H1 (cell line): ENCODE data around the gene PPP1R1B. TPM values are rescaled to one million over a fixed set of nuclear protein-coding genes. Genes with fewer than 3 reads are reported as not detected.

Experiments
- BRCA1 ChIP-seq: IDR thresholded peaks from 2 replicates; pipeline ENCODE4 v1.6.1; 2012; ENCODE audit warnings: low read depth, low read length, improper control_type of control experiment
- POU5F1 ChIP-seq: IDR thresholded peaks from 2 replicates; pipeline ENCODE4 v1.6.1; 2011; ENCODE audit warnings: low read depth, mild to moderate bottlenecking, low read length, moderate library complexity
- SIN3A ChIP-seq, 2 experiments: IDR thresholded peaks in 1 of 2; conservative IDR thresholded peaks in 1 of 2; 2 replicates each; pipeline ENCODE4 v1.6.1; 2011 to 2012; ENCODE audit warnings: low read length in 2 of 2, improper control_type of control experiment in 1 of 2, low read depth in 1 of 2, mild to moderate bottlenecking in 1 of 2
- ZNF274 ChIP-seq: IDR thresholded peaks from 2 replicates; pipeline ENCODE4 v1.7.0; 2012; ENCODE audit warnings: low read length, borderline replicate concordance; ENCODE audit errors: extremely low read depth
- polyA plus RNA-seq, 7 experiments: library from polyadenylated mRNA; depleted of rRNA in 3 of 7; stranded (reverse) in 5 of 7; unstranded in 2 of 7; fragments of >200 nt in 5 of 7; fragments of 200-250 nt in 2 of 7; gene quantifications; 1 replicate in 5 of 7; 2 replicates in 1 of 7; 4 replicates in 1 of 7; pipeline versions ENCODE4 v1.2.1 to v1.2.3, GENCODE V29; 2011 to 2013; ENCODE audit warnings: missing spikeins in 2 of 7, mixed read lengths in 2 of 7
- total RNA-seq: library from RNA; stranded (reverse); fragmentation: NEBNext Ultra II Directional; extraction: Animal tissue kit (Norgen Biotek cat#: 25700); gene quantifications from 2 replicates; pipeline ENCODE4 v1.2.1, GENCODE V29; 2021

Gene PPP1R1B
- total and polyA plus RNA-seq, 2 of the 8 experiments (the other 6 are each of a cell fraction or from before 2014, with no cell fraction given), result 10.7 to 22.3 TPM

DNA sequence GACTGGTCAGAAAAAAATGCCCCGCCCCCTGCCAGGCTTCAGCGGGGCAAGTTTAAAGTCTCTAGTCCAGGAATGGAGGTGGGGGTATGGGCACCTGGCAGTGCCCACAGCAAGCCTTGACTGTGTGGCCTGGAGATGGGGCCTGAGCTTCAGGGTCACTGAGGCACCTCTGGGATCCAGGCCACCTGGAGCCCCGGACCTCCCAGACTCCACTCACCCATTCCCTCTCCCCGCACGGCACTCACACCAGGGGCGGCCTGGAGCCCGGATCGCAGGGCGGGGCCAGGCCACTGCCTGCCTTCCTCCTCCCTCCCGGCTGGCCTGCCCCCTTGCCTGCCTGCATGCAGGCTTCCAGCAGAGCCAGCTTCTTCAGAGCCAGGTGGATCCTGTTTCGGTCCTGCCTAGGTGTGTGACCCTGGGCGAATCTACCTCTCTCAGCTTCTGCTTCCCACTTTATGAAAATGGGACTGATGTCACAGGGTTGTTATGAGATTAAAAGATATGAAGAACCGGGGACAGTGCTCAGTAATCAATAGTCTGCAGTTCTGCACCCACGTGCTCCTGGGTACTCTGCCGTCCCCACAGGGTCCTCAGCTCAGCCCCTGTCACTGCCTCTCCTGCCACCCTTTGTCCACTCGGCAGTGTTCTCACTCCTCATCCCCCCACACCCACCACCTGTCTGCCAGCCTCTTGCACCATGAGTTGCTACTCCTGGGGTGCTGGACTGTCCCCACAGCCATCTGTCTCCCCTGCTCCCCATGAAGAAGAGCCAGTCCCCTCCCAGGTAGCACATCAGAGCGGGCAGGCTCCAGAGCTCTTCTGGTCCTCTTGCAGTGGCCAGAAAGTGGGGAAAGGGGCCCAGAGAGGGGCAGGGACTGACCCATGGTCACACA is 37.2 kb downstream of the PPP1R1B start (continued):
- TF ChIP-seq POU5F1 (no peak), BRCA1 (no peak), SIN3A (conservative IDR thresholded peaks at IDR 0.05 in 1 of 2, IDR thresholded peaks at IDR 0.05 in 1 of 2; ENCODE audit: low read depth in 1 of 2, low read length in 2 of 2) (no peak), ZNF274 (no peak)
- TF ChIP-seq, all 59 proteins: peak for 3
